HL-60 (cell line): Measurements from ENCODE around the gene HPCAL1.
A peak's percentile ranks its signal among the peaks of the same experiment; 100 is the strongest.

Source experiments
- DNase-seq, 2 experiments: peaks; one replicate each; pipeline ENCODE4 v3.0.0-alpha.2; 2010 to 2020; ENCODE audit warnings: low read depth in 1 of 2, low spot score in 1 of 2
- H3K27ac ChIP-seq: fragments of 250-450 bp; sonication (Bioruptor Pico); replicated peaks from 2 replicates; pipeline ENCODE4 v1.5.1; 2020; ENCODE audit warnings: mild to moderate bottlenecking, moderate library complexity
- H3K27me3 ChIP-seq: fragments of 250-450 bp; sonication (Bioruptor Pico); 2 replicates; pipeline ENCODE4 v1.5.1; 2021; ENCODE audit warnings: mild to moderate bottlenecking, moderate library complexity; ENCODE audit not compliant: insufficient read depth, poor library complexity, severe bottlenecking
- H3K4me3 ChIP-seq: replicated peaks from 2 replicates; pipeline ENCODE4 v1.5.1; 2011; ENCODE audit warnings: mild to moderate bottlenecking, control low read depth, low read length; ENCODE audit not compliant: insufficient read depth
- CTCF ChIP-seq: IDR thresholded peaks from one replicate; pipeline ENCODE4 v1.5.1; 2011; ENCODE audit warnings: low read length, control low read depth, inconsistent platforms; ENCODE audit not compliant: insufficient read depth
- GABPA ChIP-seq: IDR thresholded peaks from 2 replicates; pipeline ENCODE4 v1.6.1; 2012; ENCODE audit warnings: low read depth
- POLR2AphosphoS5 ChIP-seq: IDR thresholded peaks from 2 replicates; pipeline ENCODE4 v1.6.1; 2012; ENCODE audit warnings: low read depth
- SPI1 ChIP-seq: IDR thresholded peaks from 2 replicates; pipeline ENCODE4 v1.6.1; 2012; ENCODE audit warnings: low read depth, mild to moderate bottlenecking, borderline replicate concordance
- TF ChIP-seq, protein P1 (sequence below): IDR thresholded peaks from 2 replicates; pipeline ENCODE4 v1.6.1; 2012; ENCODE audit warnings: low read depth; ENCODE audit not compliant: insufficient replicate concordance

Gene HPCAL1

GRCh38 chr2:10437806-10438205 is 135.1 kb downstream of the HPCAL1 start:
- Histone ChIP-seq H3K27ac (no peak overlapping the region), H3K27me3 (no peaks in the 10 kb centered on the region), H3K4me3 (no peak overlapping the region)
- TF ChIP-seq SPI1 (no peak), GABPA (no peak), POLR2AphosphoS5 (no peak), CTCF (no peak)
- TF ChIP-seq, protein P1, sequence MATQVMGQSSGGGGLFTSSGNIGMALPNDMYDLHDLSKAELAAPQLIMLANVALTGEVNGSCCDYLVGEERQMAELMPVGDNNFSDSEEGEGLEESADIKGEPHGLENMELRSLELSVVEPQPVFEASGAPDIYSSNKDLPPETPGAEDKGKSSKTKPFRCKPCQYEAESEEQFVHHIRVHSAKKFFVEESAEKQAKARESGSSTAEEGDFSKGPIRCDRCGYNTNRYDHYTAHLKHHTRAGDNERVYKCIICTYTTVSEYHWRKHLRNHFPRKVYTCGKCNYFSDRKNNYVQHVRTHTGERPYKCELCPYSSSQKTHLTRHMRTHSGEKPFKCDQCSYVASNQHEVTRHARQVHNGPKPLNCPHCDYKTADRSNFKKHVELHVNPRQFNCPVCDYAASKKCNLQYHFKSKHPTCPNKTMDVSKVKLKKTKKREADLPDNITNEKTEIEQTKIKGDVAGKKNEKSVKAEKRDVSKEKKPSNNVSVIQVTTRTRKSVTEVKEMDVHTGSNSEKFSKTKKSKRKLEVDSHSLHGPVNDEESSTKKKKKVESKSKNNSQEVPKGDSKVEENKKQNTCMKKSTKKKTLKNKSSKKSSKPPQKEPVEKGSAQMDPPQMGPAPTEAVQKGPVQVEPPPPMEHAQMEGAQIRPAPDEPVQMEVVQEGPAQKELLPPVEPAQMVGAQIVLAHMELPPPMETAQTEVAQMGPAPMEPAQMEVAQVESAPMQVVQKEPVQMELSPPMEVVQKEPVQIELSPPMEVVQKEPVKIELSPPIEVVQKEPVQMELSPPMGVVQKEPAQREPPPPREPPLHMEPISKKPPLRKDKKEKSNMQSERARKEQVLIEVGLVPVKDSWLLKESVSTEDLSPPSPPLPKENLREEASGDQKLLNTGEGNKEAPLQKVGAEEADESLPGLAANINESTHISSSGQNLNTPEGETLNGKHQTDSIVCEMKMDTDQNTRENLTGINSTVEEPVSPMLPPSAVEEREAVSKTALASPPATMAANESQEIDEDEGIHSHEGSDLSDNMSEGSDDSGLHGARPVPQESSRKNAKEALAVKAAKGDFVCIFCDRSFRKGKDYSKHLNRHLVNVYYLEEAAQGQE = no peak
- DNase-seq = no peak

- H3K27ac ChIP-seq = no peak overlapping the region
- no peak for DNase-seq
- no peak overlapping the region for H3K4me3 ChIP-seq
- H3K27me3 ChIP-seq = no peaks in the 10 kb centered on the region
- no peak for TF ChIP-seq CTCF
- no peak for TF ChIP-seq GABPA
- TF ChIP-seq POLR2AphosphoS5 = no peak
- TF ChIP-seq, protein P1 = no peak
- no peak for TF ChIP-seq SPI1
Observed at GRCh38 chr2:10438688-10439087, 136.0 kb downstream of the HPCAL1 start.

DNA sequence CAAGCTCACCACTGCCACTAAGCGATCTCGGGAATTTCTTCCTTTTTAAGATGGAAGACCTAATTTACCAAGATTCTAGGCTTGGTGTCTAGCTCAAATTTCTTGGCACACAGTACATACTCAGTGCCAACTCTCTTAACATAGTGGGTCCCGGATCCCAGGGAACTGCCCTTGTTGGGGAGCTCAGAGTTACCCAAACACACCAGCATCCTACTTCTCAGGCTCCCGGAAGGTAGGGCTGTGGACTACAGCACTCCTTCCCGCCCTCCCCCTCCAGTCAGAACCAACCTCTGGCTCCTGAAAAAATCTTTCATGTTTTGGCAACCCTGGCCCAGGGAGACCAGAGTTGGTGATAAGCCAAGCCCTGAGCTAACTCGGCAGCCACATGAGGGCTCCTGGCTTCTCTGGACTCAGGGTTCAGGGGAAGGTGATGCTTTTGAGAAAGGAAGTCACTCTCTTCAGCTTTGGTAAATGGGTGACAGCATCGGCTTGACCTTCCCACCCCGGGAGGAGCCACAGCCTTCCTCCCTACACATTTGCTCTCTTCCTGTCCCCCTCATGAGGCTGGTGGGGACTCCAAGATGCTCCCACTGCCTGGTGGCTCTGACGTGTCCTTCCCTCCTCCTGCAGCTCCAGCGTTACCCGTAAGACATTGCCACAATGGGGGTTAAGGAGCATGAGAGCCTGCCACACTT is 136.6 kb downstream of the HPCAL1 start:
- H3K27me3 ChIP-seq = no peaks in the 10 kb centered on the region
- DNase-seq = no peak
- TF ChIP-seq POLR2AphosphoS5 (peak; percentile 71; the same call in 1 of the 2 replicates), SPI1 (no peak)
- no peak overlapping the region for H3K27ac ChIP-seq
- H3K4me3 ChIP-seq = no peak overlapping the region

DNA sequence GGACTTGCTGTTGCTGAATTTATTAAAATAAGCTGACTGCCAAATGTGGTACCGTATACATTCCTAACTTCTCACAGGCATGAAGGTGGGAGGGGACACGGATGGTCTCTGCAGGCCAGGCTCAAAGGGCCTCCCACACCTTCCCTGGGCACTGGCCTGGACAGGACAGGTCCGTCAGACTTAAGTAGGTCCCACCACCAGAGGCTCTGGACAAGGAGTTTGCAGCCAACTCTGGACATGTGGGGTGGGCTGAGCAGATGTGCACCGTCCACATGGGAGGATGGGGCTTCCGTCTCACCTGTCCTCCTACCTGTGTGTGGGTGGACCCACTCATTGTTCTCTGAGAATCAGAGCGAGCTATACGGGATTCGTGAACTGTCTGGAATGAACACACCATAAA is 137.3 kb downstream of the HPCAL1 start:
- DNase-seq = peak in 1 of 2 experiments; percentile 50
- Histone ChIP-seq H3K27ac (no peak overlapping the region), H3K4me3 (no peak overlapping the region), H3K27me3 (no peaks in the 10 kb centered on the region)
- TF ChIP-seq CTCF = no peak
- no peak for TF ChIP-seq POLR2AphosphoS5
- TF ChIP-seq SPI1 = no peak
- TF ChIP-seq GABPA = no peak
- TF ChIP-seq, protein P1 = no peak
